IPS-18c (cell line): ENCODE data around the gene SMIM15.

ENCODE experiments used
- H3K4me3 ChIP-seq: 2 replicates; pipeline ENCODE4 v1.7.0; 2013; ENCODE audit warnings: low read depth, mild to moderate bottlenecking, low read length, moderate library complexity; ENCODE audit not compliant: insufficient read depth
- H3K9me3 ChIP-seq: one replicate; pipeline ENCODE4 v1.6.1; 2013; ENCODE audit warnings: mild to moderate bottlenecking, low read length, moderate library complexity; ENCODE audit not compliant: control insufficient read depth, insufficient read depth

The SMIM15 gene

DNA sequence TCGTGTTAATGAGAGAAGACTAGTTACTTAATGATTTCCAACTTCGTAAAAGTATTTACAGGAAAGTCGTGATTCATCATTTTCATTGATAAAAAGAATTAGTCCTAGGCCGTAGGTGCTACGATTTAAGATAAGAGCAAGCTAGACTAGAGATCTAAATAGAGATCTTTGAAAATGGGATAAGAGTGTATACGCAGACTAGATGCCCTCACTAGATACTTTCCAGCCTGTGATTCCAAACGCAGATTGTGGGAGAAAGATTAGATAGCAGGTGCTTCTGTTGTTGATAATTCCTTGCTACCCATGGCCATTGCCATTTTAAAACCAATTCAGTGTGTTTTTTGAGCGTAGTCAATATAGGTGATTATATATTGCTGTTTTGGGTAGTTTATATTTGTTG lies 6.7 kb upstream of the SMIM15 start:
- H3K9me3 ChIP-seq, result no peaks in the 10 kb centered on the region
- no peak overlapping the region for H3K4me3 ChIP-seq

DNA sequence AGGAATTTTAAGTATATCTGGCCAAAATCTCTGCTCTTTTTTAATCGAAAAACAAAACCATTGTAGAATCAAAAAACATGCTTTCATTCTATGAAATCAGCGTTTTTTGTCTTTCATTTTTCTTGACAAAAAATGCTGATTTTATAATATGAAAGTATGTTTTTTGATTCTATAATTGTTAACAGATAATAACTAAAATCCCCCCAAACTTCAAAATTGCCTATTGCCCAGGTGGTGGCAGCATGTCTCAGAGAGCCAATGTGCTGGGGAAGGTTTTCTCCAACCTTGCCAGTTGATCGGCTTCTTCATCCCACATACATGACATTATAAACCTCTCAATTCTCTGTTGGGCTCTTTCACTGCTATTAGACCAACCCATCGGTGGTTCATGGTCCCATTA lies 5.1 kb upstream of the SMIM15 start:
- H3K9me3 ChIP-seq, result no peaks in the 10 kb centered on the region
- H3K4me3 ChIP-seq, result no peak overlapping the region

DNA sequence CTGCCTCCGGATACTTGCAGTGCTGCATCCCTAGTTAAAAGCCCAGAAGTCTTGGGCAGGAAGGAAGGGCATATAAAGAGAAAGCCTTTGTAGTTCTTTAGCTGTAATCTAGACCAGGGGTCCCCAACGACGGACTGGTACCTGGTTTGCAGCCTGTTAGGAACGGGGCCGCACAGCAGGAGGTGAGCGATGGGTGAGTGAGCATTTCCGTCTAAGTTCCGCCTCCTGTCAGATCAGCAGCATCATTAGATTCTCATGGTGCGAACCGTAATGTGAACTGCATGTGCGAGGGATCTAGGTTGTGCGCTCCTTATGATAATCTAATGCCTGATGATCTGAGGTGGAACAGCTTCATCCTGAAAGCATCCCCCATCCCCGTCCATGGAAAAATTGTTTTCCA lies 1.6 kb upstream of the SMIM15 start:
- no peaks in the 10 kb centered on the region for H3K9me3 ChIP-seq
- peak overlapping the region; percentile 32; the same call in 1 of the 2 replicates for H3K4me3 ChIP-seq

DNA sequence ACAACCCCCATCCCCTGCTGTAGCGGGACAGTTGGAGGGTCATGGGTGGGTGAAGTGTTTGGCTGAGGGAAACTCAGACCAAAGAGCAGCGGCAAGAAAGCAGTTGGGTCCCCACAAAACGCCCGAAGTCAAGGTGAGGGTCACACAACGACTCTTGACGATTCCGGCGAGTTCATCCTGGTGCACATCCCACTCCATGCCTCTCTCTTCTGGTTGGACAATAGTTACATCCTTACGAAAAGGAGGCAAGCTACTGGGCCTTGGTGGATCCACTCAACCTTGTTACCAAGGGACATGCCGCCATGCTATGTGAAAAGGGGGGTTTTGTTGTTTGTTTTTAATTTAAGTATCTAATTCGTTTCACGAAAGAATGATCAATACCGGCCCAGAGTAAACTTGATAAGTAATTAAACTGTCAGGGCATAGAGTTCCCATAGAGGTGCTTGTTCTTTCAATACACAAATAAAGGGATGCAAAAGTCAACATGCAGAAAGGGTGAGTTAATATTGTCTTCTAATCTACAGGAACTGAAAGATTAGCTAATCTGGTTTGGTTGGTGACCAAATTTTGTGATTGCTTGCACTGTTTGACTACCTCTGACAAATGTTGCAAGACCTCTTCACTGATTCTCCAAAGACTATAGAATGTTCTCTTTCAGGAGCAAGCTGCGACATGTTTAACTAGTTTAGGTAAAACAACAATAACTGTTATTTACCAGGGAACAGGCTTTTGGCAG lies 732 bp upstream of the SMIM15 start:
- H3K9me3 ChIP-seq, result no peaks in the 10 kb centered on the region
- peak overlapping the region; percentile 97 for H3K4me3 ChIP-seq

DNA sequence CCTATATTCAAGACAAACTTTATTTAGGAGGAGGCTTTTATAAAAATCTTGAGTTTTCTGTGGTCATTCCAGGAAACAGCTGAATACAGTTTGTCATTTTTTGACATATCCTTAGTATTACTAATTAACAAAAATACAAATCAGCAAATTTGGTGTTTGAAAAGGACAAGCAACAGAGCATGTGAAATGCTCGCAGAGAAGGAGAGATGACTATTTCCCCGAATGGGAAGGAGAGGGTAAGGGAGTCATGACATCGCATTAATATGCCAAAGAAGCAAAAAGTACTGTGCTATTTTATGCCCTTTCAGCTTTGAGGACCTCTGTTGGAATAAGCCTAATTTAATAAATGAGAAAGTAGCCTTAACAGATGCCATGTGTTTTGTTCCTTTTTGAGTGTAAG lies 1.8 kb downstream of the SMIM15 start:
- no peaks in the 10 kb centered on the region for H3K9me3 ChIP-seq
- H3K4me3 ChIP-seq, result no peak overlapping the region

DNA sequence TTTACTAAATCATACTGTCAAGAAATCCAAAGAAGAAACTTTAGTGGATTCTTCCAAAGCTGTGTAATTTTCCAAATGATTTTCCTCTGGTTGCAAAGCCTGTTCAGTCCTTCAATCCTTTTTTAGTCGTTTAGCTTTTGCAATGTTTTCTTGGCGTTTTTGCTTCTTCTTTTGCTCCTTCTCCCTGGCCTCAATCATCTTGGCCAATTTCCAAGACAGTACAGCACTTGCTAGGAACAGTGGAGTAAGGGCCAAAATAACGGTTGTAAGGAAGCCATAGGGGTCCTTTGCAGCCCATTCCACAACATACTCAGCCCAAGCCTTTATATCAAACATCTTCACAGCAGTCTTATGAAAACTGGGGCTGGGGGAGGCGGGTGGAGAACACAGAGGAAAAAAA lies 2.4 kb downstream of the SMIM15 start:
- Histone ChIP-seq H3K4me3 (no peak overlapping the region), H3K9me3 (no peaks in the 10 kb centered on the region)

DNA sequence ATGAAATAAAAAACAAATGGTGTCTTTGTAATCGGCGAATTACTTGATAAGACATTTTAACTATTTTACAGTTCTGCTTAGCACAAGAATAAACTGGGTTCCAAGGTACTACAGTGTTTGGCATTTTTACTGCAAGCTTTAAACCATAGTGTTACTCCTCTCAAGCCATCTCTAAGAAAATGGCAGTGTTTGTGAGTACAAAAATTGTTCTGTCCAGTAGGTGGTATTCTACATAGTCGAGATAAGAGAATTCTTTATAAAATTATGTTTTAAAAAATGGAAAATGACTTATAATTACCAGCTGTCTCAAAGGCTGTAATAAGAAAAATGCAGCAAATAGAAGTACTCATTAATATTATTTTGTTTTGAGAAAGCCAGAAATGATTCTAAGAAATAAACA lies 3.2 kb downstream of the SMIM15 start:
- Histone ChIP-seq H3K9me3 (no peaks in the 10 kb centered on the region), H3K4me3 (no peak overlapping the region)

DNA sequence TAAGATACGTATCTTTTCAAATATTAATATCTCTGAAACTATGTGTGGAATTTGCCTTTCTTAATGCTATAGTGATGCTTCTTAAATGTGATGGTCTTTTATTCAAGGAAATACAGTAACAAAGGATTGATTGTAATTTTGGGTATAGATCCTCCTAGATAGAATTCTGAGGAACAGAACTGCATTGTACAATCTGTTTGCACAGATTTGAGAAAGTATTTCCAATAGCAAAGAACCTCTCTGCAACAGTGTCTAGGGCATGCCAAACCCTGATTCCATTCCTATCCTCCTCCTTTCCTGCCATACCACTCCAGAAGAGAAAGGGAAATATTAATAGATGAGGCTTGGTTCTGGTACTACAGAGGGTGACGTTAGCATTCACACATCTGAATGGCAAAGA lies 10.4 kb downstream of the SMIM15 start:
- Histone ChIP-seq H3K4me3 (no peak overlapping the region), H3K9me3 (no peaks in the 10 kb centered on the region)

DNA sequence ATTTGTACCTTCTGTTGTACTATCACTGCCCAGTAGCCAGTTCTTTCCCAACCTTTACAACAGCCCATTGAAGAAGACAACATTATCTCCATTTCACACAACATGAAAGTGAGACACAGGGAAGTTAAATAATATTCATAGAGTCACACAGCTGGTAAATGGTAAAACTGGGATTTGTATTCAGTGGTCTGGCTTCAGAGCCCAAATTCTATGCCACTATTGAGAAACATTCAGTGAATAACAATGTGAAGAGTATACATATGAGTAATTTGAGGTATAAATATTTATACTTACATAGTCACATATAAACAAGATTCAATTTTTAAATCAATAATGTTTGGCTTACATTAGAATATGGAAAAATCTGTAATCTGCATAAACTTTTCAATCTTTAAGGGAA lies 13.8 kb downstream of the SMIM15 start:
- Histone ChIP-seq H3K9me3 (no peaks in the 10 kb centered on the region), H3K4me3 (no peak overlapping the region)

DNA sequence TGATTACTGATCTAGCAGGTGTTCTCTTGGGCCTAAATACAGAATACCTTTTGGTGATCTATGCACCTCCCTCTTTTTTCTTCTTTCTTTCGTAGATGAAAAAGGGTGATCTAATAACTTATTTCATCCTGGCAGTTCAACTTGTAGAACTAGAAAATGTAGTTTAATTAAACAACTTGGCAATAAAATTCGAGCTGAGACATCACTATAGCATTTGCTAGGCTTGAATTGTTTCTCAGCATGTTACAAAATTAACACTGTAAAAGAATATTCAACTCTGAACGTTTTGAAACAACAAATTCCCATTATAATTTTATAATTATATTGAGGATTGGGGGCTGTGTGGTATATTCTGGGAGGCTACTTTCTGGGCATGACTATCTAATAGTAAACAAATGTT lies 19.5 kb downstream of the SMIM15 start:
- Histone ChIP-seq H3K4me3 (no peak overlapping the region), H3K9me3 (no peaks in the 10 kb centered on the region)

DNA sequence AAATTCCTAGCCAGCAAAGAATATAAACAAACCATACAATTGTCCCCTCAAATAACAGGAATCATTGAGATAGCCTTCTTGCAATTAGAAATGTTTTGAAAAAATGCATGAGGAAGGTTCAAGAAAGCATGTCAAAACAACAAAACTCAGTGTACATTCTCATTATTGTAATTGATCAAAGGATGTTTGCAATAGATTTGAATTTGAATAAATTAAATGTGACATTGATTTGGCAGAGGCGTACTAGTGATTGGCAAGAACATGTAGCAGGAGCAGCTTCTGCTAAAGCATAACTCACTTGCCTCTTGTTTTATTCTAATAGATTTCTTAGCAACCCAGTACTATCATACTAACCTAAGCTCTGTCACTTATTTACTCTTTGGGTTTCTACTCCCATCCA lies 19.9 kb downstream of the SMIM15 start:
- H3K4me3 ChIP-seq, result no peak overlapping the region
- no peaks in the 10 kb centered on the region for H3K9me3 ChIP-seq

DNA sequence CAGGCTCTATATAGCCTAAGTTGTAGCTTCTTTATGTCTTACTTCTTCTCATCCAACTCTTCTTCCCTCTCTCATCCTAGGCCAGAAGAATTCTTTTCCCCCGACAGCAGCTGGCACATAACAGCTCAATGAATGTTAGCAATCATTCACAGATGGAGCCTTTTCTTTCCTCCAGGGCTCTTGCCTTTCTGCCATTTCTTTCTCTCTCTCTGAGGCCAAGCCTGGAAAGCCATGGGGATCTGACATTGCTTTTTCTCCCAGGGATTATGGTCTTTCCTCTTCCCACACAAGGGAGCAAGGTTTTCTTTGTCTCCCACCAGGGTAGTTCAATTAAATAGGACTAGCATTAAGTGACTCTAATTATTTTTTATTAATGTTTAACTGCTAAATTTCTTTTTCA lies 20.5 kb downstream of the SMIM15 start:
- no peak overlapping the region for H3K4me3 ChIP-seq
- H3K9me3 ChIP-seq, result no peaks in the 10 kb centered on the region

DNA sequence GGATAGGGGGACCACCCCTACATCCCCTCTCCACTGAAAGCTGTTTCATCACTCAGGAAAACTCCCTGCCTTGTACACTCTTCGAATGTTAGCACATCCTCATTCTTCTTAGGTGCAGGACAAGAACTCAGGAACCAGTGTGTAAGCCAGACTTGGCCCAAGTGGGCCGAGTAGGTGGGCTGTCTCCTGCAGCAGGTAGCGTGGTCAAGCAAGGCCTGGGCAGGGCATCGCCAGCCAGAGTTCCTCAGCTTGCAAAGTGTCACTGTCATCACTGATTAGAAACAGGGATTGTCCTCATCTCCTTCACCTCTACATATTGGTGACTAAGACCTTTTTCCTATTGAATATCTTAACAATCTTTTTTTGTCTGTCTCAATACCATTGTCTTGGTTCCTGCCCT lies 22.3 kb downstream of the SMIM15 start:
- Histone ChIP-seq H3K4me3 (no peak overlapping the region), H3K9me3 (no peaks in the 10 kb centered on the region)

DNA sequence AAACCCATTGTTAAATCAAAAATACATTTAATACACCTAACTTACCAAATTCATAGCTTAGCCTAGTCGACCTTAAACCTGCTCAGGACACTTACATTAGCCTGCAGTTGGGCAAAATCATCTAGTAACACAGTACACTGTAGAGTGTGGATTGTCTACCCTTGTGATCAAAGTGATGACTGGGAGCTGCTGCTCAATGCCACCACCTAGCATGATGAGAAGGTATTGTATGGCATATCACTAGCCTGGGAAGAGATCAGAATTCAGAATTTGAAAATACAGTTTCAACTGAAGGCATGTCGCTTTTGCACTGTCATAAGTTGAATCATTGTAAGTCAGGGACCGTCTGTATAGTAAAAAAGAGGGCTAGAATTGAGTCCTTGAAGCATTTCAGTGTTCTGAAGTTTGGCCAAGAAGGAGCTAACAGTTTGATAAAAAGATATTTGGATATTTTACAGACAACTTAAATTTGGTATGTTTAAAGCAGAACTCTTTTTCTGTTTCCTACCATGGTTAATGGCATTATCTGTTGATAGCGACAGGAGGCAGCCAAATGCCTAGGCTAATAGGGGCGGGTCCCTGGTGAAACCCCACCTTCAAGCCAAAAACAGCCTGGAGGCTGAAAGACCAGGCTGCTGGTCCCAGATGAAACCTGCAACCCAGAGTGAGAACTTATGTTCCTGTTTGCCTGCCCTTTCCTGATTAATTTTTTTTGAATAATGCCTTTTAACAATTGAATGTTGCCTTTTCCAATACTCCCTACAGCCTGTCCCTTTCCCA lies 23.0 kb downstream of the SMIM15 start:
- no peak overlapping the region for H3K4me3 ChIP-seq
- H3K9me3 ChIP-seq, result no peaks in the 10 kb centered on the region

DNA sequence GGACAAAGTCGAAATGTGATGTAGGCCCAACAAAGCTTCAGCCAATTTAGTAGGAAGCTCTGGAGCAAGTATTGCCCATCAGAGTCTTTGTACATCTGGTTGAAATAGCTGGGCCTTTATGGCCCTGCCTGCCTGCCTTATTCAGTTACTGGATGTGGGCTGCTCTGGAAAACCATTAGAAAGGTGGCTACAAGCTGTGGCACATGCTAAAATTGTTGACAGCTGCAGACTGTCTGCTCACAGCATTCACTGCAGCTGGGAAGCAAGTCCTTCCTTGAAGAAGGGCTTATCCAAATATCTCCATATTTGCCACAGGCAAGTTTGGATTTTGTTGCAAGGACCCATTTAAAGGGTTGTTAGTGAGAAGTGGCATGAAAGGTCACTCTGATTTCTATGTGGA lies 24.4 kb downstream of the SMIM15 start:
- no peaks in the 10 kb centered on the region for H3K9me3 ChIP-seq
- no peak overlapping the region for H3K4me3 ChIP-seq

DNA sequence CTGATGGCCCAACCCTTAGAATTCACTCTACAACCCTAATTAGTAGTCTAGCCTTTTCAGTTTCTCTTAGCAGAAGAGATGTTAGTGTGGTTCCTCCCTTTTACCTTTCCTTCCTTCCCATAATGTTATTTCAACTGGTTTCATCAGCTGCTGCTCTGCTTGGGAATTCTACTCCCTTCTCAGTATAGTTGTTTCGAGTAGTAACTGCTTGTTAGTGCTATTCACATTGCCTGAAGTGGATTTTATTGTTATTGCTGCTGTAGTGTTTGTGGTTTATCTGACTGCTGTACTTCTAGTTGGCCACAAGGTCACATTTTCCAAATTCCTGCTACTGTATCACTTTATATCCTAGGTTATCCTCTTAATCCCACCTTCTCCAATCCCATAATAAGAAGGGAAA lies 29.7 kb downstream of the SMIM15 start:
- no peak overlapping the region for H3K4me3 ChIP-seq

DNA sequence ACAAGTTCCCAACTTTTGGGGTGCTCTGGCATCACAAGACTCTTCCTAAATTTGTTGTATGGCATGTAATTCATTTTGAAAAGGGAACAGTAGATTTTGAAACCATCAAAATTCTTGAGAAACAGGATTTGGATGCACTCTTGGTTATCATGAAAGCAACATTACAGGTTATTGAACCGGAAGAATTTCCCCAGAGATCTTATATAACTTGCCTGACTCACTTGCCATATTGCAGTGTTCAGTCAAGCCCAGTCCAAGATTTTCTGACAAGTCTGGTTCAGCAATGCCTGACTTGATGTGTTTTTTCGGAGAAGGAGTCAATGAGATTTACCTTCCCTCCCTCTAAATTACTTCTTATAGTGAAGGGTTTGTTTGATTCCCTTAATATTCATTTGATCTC lies 32.0 kb downstream of the SMIM15 start:
- no peaks in the 10 kb centered on the region for H3K9me3 ChIP-seq

More for the DNA sequence above, 29.7 kb downstream of the SMIM15 start:
- no peaks in the 10 kb centered on the region for H3K9me3 ChIP-seq

DNA sequence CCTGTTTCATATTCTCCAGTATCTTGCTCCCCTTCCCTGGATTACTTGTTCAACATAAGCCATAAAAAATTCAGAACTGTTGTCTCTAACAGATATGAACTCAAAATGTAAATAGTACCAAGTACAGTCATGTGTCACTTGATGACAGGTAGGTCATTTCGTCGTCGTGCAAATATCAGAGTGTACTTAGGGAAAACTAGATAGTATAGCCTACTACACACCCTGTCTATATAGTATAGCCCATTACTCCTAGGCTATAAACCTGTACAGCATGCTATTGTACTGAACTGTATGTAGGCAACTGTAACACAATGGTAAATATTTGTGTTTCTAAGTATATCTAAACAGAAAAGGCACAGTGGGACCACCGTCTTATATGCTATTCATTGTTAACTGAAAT lies 39.1 kb downstream of the SMIM15 start:
- Histone ChIP-seq H3K4me3 (no peak overlapping the region), H3K9me3 (no peaks in the 10 kb centered on the region)

More for the DNA sequence above, 32.0 kb downstream of the SMIM15 start:
- no peak overlapping the region for H3K4me3 ChIP-seq
